Embryonic facial prominence (tissue), 1 donor: ENCODE measurements around the gene SKI.

ENCODE experiments used
- DNase-seq: peaks from one replicate; pipeline ENCODE4 v3.0.0-alpha.2; 2016; ENCODE audit errors: extremely low spot score

SKI gene

GRCh38 chr1:2351723-2352122 is 123.6 kb downstream of the SKI start:
- DNase-seq: no peak

- no peak for DNase-seq
Observed at GRCh38 chr1:2352341-2352896, 124.3 kb downstream of the SKI start.

GRCh38 chr1:2352897-2353550 is 124.9 kb downstream of the SKI start:
- no peak for DNase-seq

DNA sequence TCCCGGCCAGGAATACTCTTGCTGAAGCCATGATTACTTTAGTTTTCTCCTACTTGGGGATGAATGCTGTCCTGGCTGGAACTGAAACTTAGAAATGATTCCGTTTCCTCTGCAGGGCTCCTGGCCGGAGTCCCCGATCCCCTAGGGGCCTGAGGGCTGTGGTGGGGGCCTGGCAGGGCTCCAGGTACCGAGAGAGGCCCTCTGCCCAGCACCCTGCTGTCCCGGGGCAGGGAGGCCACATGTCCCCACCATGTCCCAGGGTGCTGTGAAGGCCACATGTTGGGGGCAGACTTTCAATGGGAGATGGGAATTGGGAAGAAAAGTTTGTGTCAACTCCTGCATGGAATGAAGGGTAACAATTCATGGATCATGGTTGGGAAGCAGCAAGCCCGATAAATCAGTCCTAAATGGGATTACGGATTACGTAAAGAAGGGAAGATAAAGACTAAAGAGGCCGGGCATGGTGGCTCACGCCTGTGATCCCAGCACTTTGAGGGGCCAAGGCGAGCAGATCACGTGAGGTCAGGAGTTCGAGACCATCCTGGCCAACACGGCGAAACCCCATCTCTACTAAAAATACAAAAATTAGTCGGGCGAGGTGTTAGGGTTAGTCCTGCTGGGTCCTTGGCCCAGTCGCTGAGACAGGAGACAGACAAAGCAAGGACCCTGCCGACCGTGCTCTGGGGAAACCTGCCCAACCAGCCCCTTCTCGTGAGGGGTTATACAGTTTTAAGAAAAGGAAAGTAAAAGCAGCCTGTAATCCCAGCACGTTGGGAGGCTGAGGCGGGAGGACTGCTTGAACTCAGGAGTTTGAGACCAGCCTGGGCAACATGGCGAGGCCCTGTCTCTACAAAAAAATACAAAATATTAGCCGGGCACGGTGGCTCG is 125.7 kb downstream of the SKI start:
- no peak for DNase-seq

DNA sequence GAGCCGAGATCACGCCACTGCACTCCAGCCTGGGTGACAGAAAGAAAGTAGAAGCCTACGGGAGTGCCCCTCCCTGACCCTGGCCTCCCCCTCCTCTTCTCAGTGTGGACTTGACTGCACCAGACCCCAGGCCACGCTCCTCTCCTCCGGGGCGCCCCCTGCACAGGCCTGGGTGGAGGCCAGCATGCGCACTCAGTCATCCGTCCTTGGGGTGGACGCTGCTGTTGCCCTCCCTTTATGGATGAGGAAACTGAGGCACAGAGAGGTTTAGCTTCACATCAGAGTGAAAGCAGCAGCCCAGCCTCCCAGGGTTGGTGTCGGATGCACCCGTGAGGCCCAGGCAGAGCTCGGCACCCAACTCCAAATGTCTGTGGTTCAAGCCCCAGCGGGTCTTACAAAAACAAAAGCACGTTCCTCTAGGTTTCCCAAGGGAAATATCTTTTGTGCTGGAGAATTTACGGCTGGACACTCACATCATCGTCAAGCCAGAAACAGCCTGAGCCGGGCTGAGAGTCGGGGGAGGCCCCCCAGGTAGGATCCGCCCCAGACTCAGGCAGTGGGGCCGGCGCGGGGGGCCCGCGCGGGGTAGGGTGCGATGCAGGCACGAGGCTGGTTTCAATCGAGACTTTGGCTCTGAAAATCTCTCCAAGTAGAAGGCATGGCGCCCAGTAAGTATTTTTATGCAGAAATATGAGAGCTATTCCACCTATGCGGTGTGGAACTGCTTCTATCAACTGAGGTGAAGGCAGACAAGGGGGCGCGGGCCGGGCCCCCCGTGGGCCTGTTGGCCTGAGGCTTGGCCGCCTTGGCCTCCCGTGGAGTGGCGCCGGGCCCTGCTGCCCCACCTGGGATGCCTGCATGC is 126.6 kb downstream of the SKI start:
- DNase-seq: peak; percentile 45

DNA sequence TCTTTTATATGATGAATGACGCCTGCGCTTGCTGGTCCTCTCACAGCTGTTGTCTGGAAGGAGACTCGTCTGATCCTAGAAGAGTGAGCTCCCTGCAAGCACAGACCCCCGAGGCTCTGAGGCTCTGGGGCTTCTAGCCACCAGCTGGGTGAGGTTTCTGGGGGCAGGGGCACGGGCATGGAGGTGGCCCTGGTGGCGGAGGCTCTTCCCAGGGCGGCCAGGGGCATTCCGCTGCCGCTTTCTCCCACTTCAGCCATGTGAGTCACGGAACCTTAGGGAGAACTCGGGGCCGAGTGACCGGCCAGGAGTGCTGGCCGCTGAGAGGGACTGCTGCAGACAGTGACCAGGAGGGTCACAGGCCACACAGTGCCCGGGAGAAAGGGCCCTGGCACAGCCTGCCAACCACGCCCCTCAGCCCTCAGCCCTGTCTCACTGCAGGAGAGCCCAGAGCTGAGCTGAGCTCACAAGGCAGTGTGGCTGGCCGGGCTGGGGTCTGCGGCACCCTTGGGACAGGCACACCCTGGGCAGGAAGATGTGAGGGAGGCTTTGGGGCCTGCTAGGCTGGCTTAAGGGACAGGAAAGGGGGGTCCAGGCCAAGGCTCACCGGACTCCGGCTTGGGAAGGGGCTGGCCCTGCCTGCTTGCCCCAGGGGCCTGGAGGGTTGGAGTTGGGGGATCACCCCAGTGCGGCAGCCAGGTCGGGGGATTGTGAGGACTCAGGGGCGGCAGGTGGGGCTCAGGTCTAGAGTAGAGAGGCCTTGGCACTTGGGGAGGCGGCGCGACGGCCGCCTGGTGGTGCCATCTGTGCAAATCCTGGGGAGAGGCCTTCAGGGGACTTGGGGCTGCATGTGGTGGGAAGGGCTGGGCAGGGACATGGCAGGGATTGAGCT is 127.5 kb downstream of the SKI start:
- DNase-seq: no peak

DNA sequence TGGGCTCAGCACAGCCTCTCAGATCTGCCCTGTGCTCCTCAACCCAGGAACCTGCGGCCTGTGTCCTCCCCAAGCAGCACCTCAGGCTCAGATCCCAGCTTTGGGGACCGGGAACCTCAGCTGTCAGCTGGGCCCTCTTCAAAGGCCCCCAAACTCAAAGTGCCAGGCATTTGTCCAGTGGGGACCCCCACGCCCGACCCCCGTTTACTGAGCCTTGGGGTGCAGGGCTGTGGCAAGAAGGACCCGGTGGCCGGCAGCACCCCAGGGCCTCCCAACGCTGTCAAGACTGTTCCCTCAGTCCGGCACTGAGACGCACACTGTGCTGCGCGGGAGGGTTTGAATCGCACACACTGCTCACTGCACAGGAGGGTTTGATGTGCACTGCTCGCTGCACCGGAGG is 128.3 kb downstream of the SKI start:
- no peak for DNase-seq

- DNase-seq: no peak
Observed at GRCh38 chr1:2356911-2357845, 129.1 kb downstream of the SKI start.

DNA sequence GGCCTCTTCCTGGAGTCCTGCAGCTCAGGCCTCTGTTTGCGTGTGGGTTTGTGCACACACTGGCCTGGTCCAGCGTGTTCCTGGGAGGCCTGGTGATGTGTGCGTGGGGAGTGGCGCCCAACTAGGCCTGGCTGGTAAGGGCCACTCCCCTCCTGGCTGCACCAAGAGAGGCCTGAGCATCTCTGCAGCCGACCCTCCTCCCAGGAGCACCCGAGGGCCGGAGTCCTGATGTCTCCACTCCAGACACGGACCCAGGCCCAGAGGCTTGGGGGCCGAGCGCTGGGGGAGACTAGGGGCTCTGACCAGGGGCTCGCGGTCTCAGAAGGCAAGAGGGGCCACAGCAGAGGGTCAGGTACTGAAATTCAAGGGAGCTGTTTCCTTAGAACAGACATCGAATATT is 130.0 kb downstream of the SKI start:
- DNase-seq: no peak

GRCh38 chr1:2358651-2359640 is 130.8 kb downstream of the SKI start:
- no peak for DNase-seq
